Kidney (tissue), 14 donors: ENCODE measurements around the gene SORT1. TPM values are rescaled to one million over a fixed set of nuclear protein-coding genes. Genes with fewer than 3 reads are reported as not detected.

Experiments used
- DNase-seq, 5 donors: peaks; one replicate each; pipeline ENCODE4 v3.0.0-alpha.2; 2013 to 2020
- FAIRE-seq: peaks from 2 replicates; lab custom pipeline; 2012; peaks lifted over from hg19 to GRCh38; lab: Jason Lieb, UNC
- H3K27ac ChIP-seq, 2 donors: one replicate each; pipeline ENCODE4 v1.7.0; 2013; ENCODE audit warnings: low read depth in 2 of 2, low read length in 2 of 2, inconsistent platforms in 1 of 2
- H3K27me3 ChIP-seq: one replicate; pipeline ENCODE4 v1.7.1; 2013; ENCODE audit warnings: low read length, inconsistent platforms; ENCODE audit not compliant: control insufficient read depth, insufficient read depth
- H3K36me3 ChIP-seq, 3 donors: one replicate each; pipeline versions ENCODE4 v1.7.0 to v1.7.1; 2013; ENCODE audit warnings: low read length in 3 of 3, control low read depth in 1 of 3, inconsistent platforms in 1 of 3; ENCODE audit not compliant: insufficient read depth in 3 of 3, control insufficient read depth in 2 of 3
- H3K4me1 ChIP-seq, 3 donors: one replicate each; pipeline versions ENCODE4 v1.7.0 to v1.7.1; 2013; ENCODE audit warnings: low read length in 3 of 3, inconsistent platforms in 1 of 3, low read depth in 1 of 3; ENCODE audit not compliant: control insufficient read depth in 2 of 3, insufficient read depth in 2 of 3
- H3K4me3 ChIP-seq, 3 donors: one replicate each; pipeline versions ENCODE4 v1.7.0 to v1.8.1; 2013; ENCODE audit warnings: low read length in 3 of 3, control low read depth in 1 of 3, inconsistent platforms in 1 of 3
- H3K9ac ChIP-seq, 3 donors: one replicate each; pipeline versions ENCODE4 v1.7.0 to v1.7.1; 2013; ENCODE audit warnings: low read length in 3 of 3, control low read depth in 1 of 3, inconsistent platforms in 1 of 3
- H3K9me3 ChIP-seq, 3 donors: one replicate each; pipeline versions ENCODE4 v1.7.0 to v1.7.1; 2013; ENCODE audit warnings: low read length in 3 of 3, control low read depth in 1 of 3, inconsistent platforms in 1 of 3; ENCODE audit not compliant: control insufficient read depth in 2 of 3, insufficient read depth in 1 of 3
- intact Hi-C: fragments of 100-400 bp; cut with DNase I; formaldehyde crosslinking; loops from one replicate; pipeline ENCODE4 v1.11.1; 2022
- polyA plus RNA-seq: library from polyadenylated mRNA; stranded (reverse); fragments of 350-450 nt; fragmentation: Illumina TruSeq; extraction: RNeasy Lipid Tissue Mini Kit (QIAGEN cat#74804); gene quantifications from one replicate; pipeline ENCODE4 v1.2.3, GENCODE V29; 2014; ENCODE audit warnings: low read depth, low replicate concordance; ENCODE audit not compliant: insufficient read depth
- total RNA-seq: library from RNA; stranded (reverse); fragmentation: NEBNext Ultra II Directional; extraction: Animal tissue kit (Norgen Biotek cat#: 25700); gene quantifications from one replicate; pipeline ENCODE4 v1.2.1, GENCODE V29; 2021
- TF ChIP-seq, protein P1 (sequence below): IDR thresholded peaks from 3 replicates; pipeline ENCODE4 v1.5.1; 2012; ENCODE audit warnings: mild to moderate bottlenecking, moderate library complexity, borderline replicate concordance; ENCODE audit not compliant: insufficient read depth; ENCODE audit errors: extremely low read depth
- donor health status: control.
- donor health status: control.
- donor health status: control.
- donor health status: control.
- donor health status: control.
- donor health status: DM: yes; HTN: yes; CAD: no.
- donor health status: Normal renal cell carcinoma (clear cell type).

Gene SORT1
- total and polyA plus RNA-seq, 2 donors from 2014 or later, result 33.5 to 169 TPM

DNA sequence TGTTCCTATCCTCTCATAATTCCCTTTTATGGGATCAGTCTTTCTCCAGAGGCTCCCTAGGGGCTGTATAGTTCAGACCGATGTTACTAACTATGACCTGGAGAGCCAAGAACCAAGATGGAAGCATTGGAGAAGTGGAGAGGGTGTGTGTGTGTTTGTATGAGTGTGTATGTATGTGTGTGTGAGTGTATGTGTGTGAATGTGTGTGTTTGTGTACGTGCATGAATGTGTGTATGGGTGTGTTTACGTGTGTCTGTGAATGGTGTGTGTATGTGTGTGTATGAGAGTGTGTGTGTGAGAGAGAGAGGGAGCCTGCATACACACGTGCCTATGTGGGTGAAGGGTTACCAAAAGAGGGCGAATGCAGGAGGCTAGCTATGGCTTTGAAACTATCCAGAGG lies 95.8 kb downstream of the SORT1 start:
- H3K9ac ChIP-seq, result no peak overlapping the region
- H3K36me3 ChIP-seq, result no peaks in the 10 kb centered on the region
- TF ChIP-seq, protein P1, sequence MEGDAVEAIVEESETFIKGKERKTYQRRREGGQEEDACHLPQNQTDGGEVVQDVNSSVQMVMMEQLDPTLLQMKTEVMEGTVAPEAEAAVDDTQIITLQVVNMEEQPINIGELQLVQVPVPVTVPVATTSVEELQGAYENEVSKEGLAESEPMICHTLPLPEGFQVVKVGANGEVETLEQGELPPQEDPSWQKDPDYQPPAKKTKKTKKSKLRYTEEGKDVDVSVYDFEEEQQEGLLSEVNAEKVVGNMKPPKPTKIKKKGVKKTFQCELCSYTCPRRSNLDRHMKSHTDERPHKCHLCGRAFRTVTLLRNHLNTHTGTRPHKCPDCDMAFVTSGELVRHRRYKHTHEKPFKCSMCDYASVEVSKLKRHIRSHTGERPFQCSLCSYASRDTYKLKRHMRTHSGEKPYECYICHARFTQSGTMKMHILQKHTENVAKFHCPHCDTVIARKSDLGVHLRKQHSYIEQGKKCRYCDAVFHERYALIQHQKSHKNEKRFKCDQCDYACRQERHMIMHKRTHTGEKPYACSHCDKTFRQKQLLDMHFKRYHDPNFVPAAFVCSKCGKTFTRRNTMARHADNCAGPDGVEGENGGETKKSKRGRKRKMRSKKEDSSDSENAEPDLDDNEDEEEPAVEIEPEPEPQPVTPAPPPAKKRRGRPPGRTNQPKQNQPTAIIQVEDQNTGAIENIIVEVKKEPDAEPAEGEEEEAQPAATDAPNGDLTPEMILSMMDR, result no peak
- peaks cover 0 to 2% (median 0%) of the 10 kb centered on the region in 3 donors for H3K9me3 ChIP-seq
- peaks cover 0 to 8% (median 0%) of the 10 kb centered on the region in 3 donors for H3K4me1 ChIP-seq
- no peak overlapping the region for H3K27ac ChIP-seq
- intact Hi-C loops, result no loop called here
- FAIRE-seq (no peak), DNase-seq (no peak)
- H3K4me3 ChIP-seq, result no peak overlapping the region
- H3K27me3 ChIP-seq, result no peaks in the 10 kb centered on the region

GRCh38 chr1:109300650-109301151 lies 97.0 kb downstream of the SORT1 start:
- H3K4me3 ChIP-seq, result no peak overlapping the region
- FAIRE-seq, result no peak
- TF ChIP-seq, protein P1, result no peak
- H3K36me3 ChIP-seq, result no peaks in the 10 kb centered on the region
- H3K9me3 ChIP-seq, result peaks cover 0 to 2% (median 0%) of the 10 kb centered on the region in 3 donors
- H3K4me1 ChIP-seq, result peaks cover 0 to 8% (median 0%) of the 10 kb centered on the region in 3 donors
- H3K9ac ChIP-seq, result no peak overlapping the region
- peak in 3 of 5 donors; percentile 48 to 71 (median 52) for DNase-seq
- intact Hi-C loops, result no loop called here
- no peaks in the 10 kb centered on the region for H3K27me3 ChIP-seq
- H3K27ac ChIP-seq, result no peak overlapping the region

DNA sequence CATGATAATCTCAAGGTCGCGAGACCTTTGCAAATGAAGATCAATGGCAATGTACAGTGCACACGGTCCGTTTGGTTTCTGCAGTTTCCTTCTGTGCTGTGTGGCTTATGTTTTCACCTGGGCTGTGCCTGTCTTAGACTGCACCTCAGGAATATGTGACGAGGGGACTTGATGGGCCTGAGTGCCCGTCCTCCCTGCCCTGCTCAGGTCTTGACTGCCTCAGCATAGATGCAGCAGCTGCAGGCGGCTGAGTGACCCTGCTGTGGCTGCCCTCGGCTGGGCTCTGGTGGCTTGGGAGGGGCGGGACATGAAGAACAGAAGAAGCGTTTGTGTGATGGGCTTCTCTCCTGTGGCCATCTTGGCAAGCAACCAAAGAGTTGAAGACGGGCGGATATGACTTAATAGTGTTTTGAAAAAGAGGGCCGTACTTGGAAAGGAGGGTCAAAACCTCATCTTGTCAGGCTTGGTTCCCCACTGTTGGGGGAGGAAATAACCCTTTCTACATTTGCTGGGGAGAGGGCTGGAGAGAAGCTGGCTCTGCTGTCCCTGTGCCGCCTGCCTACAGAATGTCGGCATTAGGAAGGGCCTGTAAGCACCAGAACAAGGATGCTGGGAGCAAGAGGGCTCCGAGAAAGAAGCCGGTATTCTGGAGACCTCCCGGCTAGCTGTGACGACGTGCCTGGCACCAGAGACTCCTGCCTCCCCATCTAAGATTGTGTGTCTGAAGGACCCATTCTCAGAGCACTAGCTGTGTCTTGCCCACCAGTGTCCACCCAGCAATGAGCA lies 98.0 kb downstream of the SORT1 start:
- FAIRE-seq (no peak), DNase-seq (peak in 2 of 5 donors; percentile 29 to 64)
- Histone ChIP-seq H3K36me3 (no peaks in the 10 kb centered on the region), H3K4me1 (peaks cover 0 to 8% (median 0%) of the 10 kb centered on the region in 3 donors), H3K9me3 (peaks cover 0 to 2% (median 0%) of the 10 kb centered on the region in 3 donors), H3K9ac (no peak overlapping the region), H3K27ac (no peak overlapping the region), H3K27me3 (no peaks in the 10 kb centered on the region), H3K4me3 (no peak overlapping the region)
- intact Hi-C loops, result no loop called here
- TF ChIP-seq, protein P1, result no peak
